ENCODE measurements around the gene CALHM1.

The CALHM1 gene

DNA sequence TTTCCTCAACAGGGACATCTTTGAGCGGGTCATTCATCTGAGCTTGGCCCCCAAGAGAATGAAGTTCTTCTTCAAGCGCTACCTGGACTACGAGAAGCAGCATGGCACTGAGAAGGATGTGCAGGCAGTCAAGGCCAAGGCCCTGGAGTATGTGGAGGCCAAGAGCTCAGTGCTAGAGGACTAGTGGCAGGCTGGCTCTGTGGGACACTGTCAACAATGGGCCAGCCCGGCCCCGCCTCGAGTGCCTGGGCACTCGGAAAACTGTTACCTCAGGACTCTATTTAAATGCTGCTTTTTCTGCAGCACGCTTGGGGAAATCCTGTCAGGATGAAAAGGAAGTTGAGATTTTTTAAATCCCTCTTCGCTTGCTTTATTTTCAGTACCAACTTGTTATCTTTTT, 13.3 kb downstream of the CALHM1 start:
- Histone ChIP-seq H3K36me3 (replicated peaks; ENCODE audit: insufficient read depth, low read length) (no peaks in the 10 kb centered on the region; the same call in 1 of the 2 replicates), H3K9ac (ENCODE audit: low read length) (no peak overlapping the region), H3K4me2 (ENCODE audit: low read depth, low read length) (no peak overlapping the region), H3K27me3 (replicated peaks; ENCODE audit: insufficient read depth, low read length) (no peaks in the 10 kb centered on the region), H3K4me1 (ENCODE audit: low read length) (no peaks in the 10 kb centered on the region), H3K4me3 (ENCODE audit: low read length) (no peak overlapping the region), H3K9me2 (replicated peaks; ENCODE audit: insufficient read depth, low read length) (no peaks in the 10 kb centered on the region), H2AFZ (ENCODE audit: low read length) (no peak overlapping the region), H3K79me2 (ENCODE audit: low read length) (peaks cover 18% of the 10 kb centered on the region), H3K27ac (ENCODE audit: low read length) (no peak overlapping the region), H4K20me1 (ENCODE audit: insufficient read depth, low read length) (no peaks in the 10 kb centered on the region), H3F3A (ENCODE audit: insufficient read depth, low read length) (no peaks in the 10 kb centered on the region), H3K9me3 (replicated peaks; ENCODE audit: insufficient read depth, low read length) (no peaks in the 10 kb centered on the region)
- no peak for DNase-seq
- TF ChIP-seq, protein P1, sequence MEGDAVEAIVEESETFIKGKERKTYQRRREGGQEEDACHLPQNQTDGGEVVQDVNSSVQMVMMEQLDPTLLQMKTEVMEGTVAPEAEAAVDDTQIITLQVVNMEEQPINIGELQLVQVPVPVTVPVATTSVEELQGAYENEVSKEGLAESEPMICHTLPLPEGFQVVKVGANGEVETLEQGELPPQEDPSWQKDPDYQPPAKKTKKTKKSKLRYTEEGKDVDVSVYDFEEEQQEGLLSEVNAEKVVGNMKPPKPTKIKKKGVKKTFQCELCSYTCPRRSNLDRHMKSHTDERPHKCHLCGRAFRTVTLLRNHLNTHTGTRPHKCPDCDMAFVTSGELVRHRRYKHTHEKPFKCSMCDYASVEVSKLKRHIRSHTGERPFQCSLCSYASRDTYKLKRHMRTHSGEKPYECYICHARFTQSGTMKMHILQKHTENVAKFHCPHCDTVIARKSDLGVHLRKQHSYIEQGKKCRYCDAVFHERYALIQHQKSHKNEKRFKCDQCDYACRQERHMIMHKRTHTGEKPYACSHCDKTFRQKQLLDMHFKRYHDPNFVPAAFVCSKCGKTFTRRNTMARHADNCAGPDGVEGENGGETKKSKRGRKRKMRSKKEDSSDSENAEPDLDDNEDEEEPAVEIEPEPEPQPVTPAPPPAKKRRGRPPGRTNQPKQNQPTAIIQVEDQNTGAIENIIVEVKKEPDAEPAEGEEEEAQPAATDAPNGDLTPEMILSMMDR (IDR thresholded peaks at IDR 0.05; ENCODE audit: low read length) = no peak
- TF ChIP-seq EZH2 (optimal IDR thresholded peaks at IDR 0.05; ENCODE audit: low read depth, low read length) (no peak), EZH2phosphoT487 (IDR thresholded peaks at IDR 0.05; ENCODE audit: low read length) (no peak)

DNA sequence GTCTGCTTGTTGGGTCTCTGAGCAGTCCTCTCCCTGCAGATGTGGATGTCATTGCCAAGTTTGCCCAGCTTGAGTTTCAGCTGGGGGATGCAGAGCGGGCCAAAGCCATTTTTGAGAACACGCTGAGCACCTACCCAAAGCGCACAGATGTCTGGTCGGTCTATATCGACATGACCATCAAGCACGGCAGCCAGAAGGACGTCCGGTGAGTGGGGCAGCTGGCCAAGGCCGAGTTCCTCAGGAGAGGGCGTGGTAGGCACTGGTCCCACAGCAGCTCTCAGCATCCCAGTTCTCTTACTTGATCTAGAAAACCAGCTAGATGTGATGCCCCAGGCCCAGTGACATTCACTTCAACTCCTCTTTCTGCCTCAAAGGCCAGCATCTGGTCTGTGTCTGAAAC, 14.2 kb downstream of the CALHM1 start:
- Histone ChIP-seq H3K79me2 (ENCODE audit: low read length) (peaks cover 11% of the 10 kb centered on the region; the same call in 1 of the 2 replicates), H3K4me1 (ENCODE audit: low read length) (no peaks in the 10 kb centered on the region), H3K27me3 (replicated peaks; ENCODE audit: insufficient read depth, low read length) (no peaks in the 10 kb centered on the region), H3K4me2 (ENCODE audit: low read depth, low read length) (no peak overlapping the region), H3K9me2 (replicated peaks; ENCODE audit: insufficient read depth, low read length) (no peaks in the 10 kb centered on the region), H3K9me3 (replicated peaks; ENCODE audit: insufficient read depth, low read length) (no peaks in the 10 kb centered on the region), H2AFZ (ENCODE audit: low read length) (no peak overlapping the region), H3F3A (ENCODE audit: insufficient read depth, low read length) (no peaks in the 10 kb centered on the region), H4K20me1 (ENCODE audit: insufficient read depth, low read length) (no peaks in the 10 kb centered on the region), H3K4me3 (ENCODE audit: low read length) (no peak overlapping the region), H3K9ac (ENCODE audit: low read length) (no peak overlapping the region), H3K36me3 (replicated peaks; ENCODE audit: insufficient read depth, low read length) (peaks cover 5% of the 10 kb centered on the region; the same call in 1 of the 2 replicates), H3K27ac (ENCODE audit: low read length) (no peak overlapping the region)
- TF ChIP-seq, protein P1 (IDR thresholded peaks at IDR 0.05; ENCODE audit: low read length) = no peak
- no peak for TF ChIP-seq EZH2phosphoT487 (IDR thresholded peaks at IDR 0.05; ENCODE audit: low read length)
- TF ChIP-seq EZH2 (optimal IDR thresholded peaks at IDR 0.05; ENCODE audit: low read depth, low read length) = no peak
- DNase-seq = no peak

DNA sequence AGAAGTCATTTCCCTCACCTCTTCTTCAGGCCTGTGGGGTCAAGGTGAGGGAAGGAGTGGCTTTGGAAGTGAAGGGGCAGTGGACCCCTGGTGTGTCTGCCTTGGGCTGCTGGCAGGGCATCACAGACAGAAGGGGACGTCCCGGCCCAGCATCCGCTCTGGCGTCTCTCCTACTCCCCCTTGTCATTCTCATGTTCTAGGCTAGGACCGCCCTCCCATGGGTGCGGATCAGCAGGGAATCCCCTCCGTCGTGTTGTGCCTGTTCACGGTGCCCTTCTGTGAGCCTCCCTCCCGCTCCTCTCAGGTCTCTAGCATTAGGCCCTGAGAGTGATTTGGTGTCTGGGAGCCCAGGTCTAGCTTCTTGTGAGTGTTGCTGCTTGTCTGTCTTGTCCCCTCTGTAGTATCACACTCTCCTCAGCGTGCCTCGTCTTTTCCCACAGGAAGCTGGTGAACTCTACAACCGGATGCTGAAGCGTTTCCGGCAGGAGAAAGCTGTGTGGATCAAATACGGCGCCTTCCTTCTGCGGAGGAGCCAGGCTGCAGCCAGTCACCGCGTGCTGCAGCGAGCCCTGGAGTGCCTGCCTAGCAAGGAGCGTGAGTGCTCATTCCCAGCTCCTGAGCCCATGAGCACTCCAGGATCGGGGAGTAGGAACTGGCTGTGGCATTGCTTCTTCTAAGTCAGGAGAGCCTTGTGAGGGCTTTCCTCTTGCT, 15.1 kb downstream of the CALHM1 start:
- Histone ChIP-seq H3F3A (ENCODE audit: insufficient read depth, low read length) (no peaks in the 10 kb centered on the region), H3K27ac (ENCODE audit: low read length) (no peak overlapping the region), H3K4me3 (ENCODE audit: low read length) (no peak overlapping the region), H3K9me2 (replicated peaks; ENCODE audit: insufficient read depth, low read length) (no peaks in the 10 kb centered on the region), H4K20me1 (ENCODE audit: insufficient read depth, low read length) (no peaks in the 10 kb centered on the region), H3K36me3 (replicated peaks; ENCODE audit: insufficient read depth, low read length) (peaks cover 5% of the 10 kb centered on the region; the same call in 1 of the 2 replicates), H3K4me2 (ENCODE audit: low read depth, low read length) (no peak overlapping the region), H3K79me2 (ENCODE audit: low read length) (0 out of 2 replicates have a peak, but pooled peaks cover 3% of the 10 kb centered on the region), H2AFZ (ENCODE audit: low read length) (no peak overlapping the region), H3K9ac (ENCODE audit: low read length) (no peak overlapping the region), H3K4me1 (ENCODE audit: low read length) (no peaks in the 10 kb centered on the region), H3K9me3 (replicated peaks; ENCODE audit: insufficient read depth, low read length) (no peaks in the 10 kb centered on the region), H3K27me3 (replicated peaks; ENCODE audit: insufficient read depth, low read length) (no peaks in the 10 kb centered on the region)
- DNase-seq = no peak
- no peak for TF ChIP-seq EZH2 (optimal IDR thresholded peaks at IDR 0.05; ENCODE audit: low read depth, low read length)
- TF ChIP-seq, protein P1 (IDR thresholded peaks at IDR 0.05; ENCODE audit: low read length) = no peak
- no peak for TF ChIP-seq EZH2phosphoT487 (IDR thresholded peaks at IDR 0.05; ENCODE audit: low read length)
